Esophagus squamous epithelium (tissue), 4 donors: ENCODE results near the gene PDF.

Experiments used
- CTCF ChIP-seq, 6 experiments: fragments of 450-650 bp in 4 of 6; fragments of 200-600 bp in 2 of 6; sonication (generic) in 2 of 6; IDR thresholded peaks; one replicate each; pipeline ENCODE4 v1.5.1; 2016 to 2019; ENCODE audit warnings: antibody characterized with exemption in 6 of 6, mild to moderate bottlenecking in 4 of 6, moderate library complexity in 4 of 6
- POLR2A ChIP-seq, 4 donors: fragments of 450-650 bp; IDR thresholded peaks; one replicate each; pipeline ENCODE4 v1.6.1; 2017; ENCODE audit warnings: antibody characterized with exemption in 4 of 4, mild to moderate bottlenecking in 4 of 4, moderate library complexity in 3 of 4

- TF ChIP-seq POLR2A (IDR thresholded peaks at IDR 0.05): no peak
- no peak for TF ChIP-seq CTCF (IDR thresholded peaks at IDR 0.05)
Observed at GRCh38 chr16:69301187-69301586, 29.2 kb downstream of the PDF start.
